HEK293 (cell line): ENCODE results near the gene TAS2R60.
"Not testable (repeated sequence)": the region's sequence is repeated elsewhere in the genome, so short reads cannot be mapped to it uniquely, and the experiment has no call there.

Source experiments
- CTCF ChIP-seq: fragments of 450-650 bp; formaldehyde crosslinking; IDR thresholded peaks from 2 replicates; pipeline ENCODE4 v1.5.1; 2016; ENCODE audit warnings: missing biosample characterization, missing genetic modification characterization
- KLF10 ChIP-seq: fragments of 450-650 bp; IDR thresholded peaks from 2 replicates; pipeline ENCODE4 v1.5.1; 2018; ENCODE audit warnings: missing biosample characterization, mild to moderate bottlenecking, missing genetic modification characterization
- KLF9 ChIP-seq: fragments of 450-650 bp; formaldehyde crosslinking; IDR thresholded peaks from 2 replicates; pipeline ENCODE4 v1.5.1; 2016; ENCODE audit warnings: missing biosample characterization, missing genetic modification characterization, low read depth
- PRDM4 ChIP-seq: fragments of 450-650 bp; formaldehyde crosslinking; IDR thresholded peaks from 2 replicates; pipeline ENCODE4 v1.5.1; 2017; ENCODE audit warnings: missing biosample characterization, missing genetic modification characterization
- SALL2 ChIP-seq: fragments of 450-650 bp; formaldehyde crosslinking; IDR thresholded peaks from 2 replicates; pipeline ENCODE4 v1.5.0; 2017; ENCODE audit warnings: missing biosample characterization, mild to moderate bottlenecking, missing genetic modification characterization, borderline replicate concordance
- SETDB1 ChIP-seq: IDR thresholded peaks from one replicate; pipeline ENCODE4 v1.6.1; 2017; ENCODE audit warnings: mild to moderate bottlenecking, low read length, moderate library complexity, mixed read lengths; ENCODE audit not compliant: insufficient read length
- ZBTB8A ChIP-seq: fragments of 450-650 bp; formaldehyde crosslinking; IDR thresholded peaks from 2 replicates; pipeline ENCODE4 v1.5.1; 2016; ENCODE audit warnings: missing biosample characterization, missing genetic modification characterization
- ZNF174 ChIP-seq: fragments of 450-650 bp; formaldehyde crosslinking; IDR thresholded peaks from 2 replicates; pipeline ENCODE4 v1.5.0; 2017; ENCODE audit warnings: missing biosample characterization, mild to moderate bottlenecking, missing genetic modification characterization
- ZNF18 ChIP-seq: fragments of 450-650 bp; formaldehyde crosslinking; IDR thresholded peaks from 2 replicates; pipeline ENCODE4 v1.5.1; 2016; ENCODE audit warnings: missing biosample characterization, missing genetic modification characterization
- ZNF501 ChIP-seq: fragments of 450-650 bp; formaldehyde crosslinking; IDR thresholded peaks from 2 replicates; pipeline ENCODE4 v1.5.1; 2016; ENCODE audit warnings: missing biosample characterization, missing genetic modification characterization
- ZNF654 ChIP-seq: fragments of 450-650 bp; formaldehyde crosslinking; IDR thresholded peaks from 2 replicates; pipeline ENCODE4 v1.5.1; 2016; ENCODE audit warnings: low read depth, missing biosample characterization, missing genetic modification characterization
- ZNF830 ChIP-seq: fragments of 450-650 bp; IDR thresholded peaks from 2 replicates; pipeline ENCODE4 v1.5.0; 2018; ENCODE audit warnings: missing biosample characterization, missing genetic modification characterization, low read depth, mild to moderate bottlenecking, moderate library complexity

GRCh38 chr7:143415209-143415608 is 28.0 kb upstream of the TAS2R60 start:
- not testable (repeated sequence) for TF ChIP-seq CTCF (tag by site-specific recombination); PRDM4 (tag by site-specific recombination); ZBTB8A (tag by site-specific recombination); ZNF830; SALL2 (tag by site-specific recombination); ZNF18; SETDB1; ZNF174; KLF10 (tag by site-specific recombination); ZNF501; ZNF654; KLF9 (tag by site-specific recombination)
